ENCODE measurements around the gene ACAN. TPM values are rescaled to one million over a fixed set of nuclear protein-coding genes. Genes with fewer than 3 reads are reported as not detected.

The ACAN gene
- total and polyA plus RNA-seq, 2 of the 8 experiments (the other 6 are each of a cell fraction or from before 2014, with no cell fraction given) = 0.71 to 0.73 TPM

- H3K4me3 ChIP-seq (ENCODE audit: extremely low read depth in 1 of 4, insufficient read depth in 2 of 4, low read depth in 3 of 4, low read length in 4 of 4) = no peak overlapping the region
- no peak overlapping the region for H2BK12ac ChIP-seq (ENCODE audit: low read depth, low read length)
- peaks cover 0 to 2% (median 1%) of the 10 kb centered on the region in 4 experiments; a peak in 4 of 7 replicates for H3K4me1 ChIP-seq (replicated peaks in 1 of 4; ENCODE audit: control insufficient read depth in 3 of 4, insufficient read depth in 4 of 4, low read length in 3 of 4)
- no peak overlapping the region for H4K91ac ChIP-seq (replicated peaks; ENCODE audit: insufficient read length, low read length)
- H2BK5ac ChIP-seq (ENCODE audit: low read depth, low read length) = no peak overlapping the region
- no peak overlapping the region for H3K4me2 ChIP-seq (ENCODE audit: insufficient read depth in 1 of 2, low read depth in 2 of 2, low read length in 2 of 2)
- no peak overlapping the region for H2AK5ac ChIP-seq (ENCODE audit: low read depth, low read length)
- H3K18ac ChIP-seq (ENCODE audit: extremely low read depth, low read length) = no peak overlapping the region
- H3K79me2 ChIP-seq (ENCODE audit: control insufficient read depth in 1 of 2, insufficient read depth in 2 of 2, low read length in 2 of 2) = no peaks in the 10 kb centered on the region
- H4K8ac ChIP-seq (ENCODE audit: extremely low read depth, insufficient read depth, low read length) = no peak overlapping the region
- H4K20me1 ChIP-seq (replicated peaks in 1 of 2; ENCODE audit: control insufficient read depth in 1 of 2, insufficient read depth in 2 of 2, low read length in 2 of 2) = no peaks in the 10 kb centered on the region
- H3K27ac ChIP-seq (ENCODE audit: low read depth, low read length) = no peak overlapping the region
- no peak for TF ChIP-seq SP2 (IDR thresholded peaks at IDR 0.05; ENCODE audit: low read length)
- no peak for TF ChIP-seq KDM1A (IDR thresholded peaks at IDR 0.05; ENCODE audit: borderline replicate concordance, low read length)
- no peak for TF ChIP-seq EZH2 (IDR thresholded peaks at IDR 0.05; ENCODE audit: low read depth, low read length, severe bottlenecking)
- TF ChIP-seq RFX5 (IDR thresholded peaks at IDR 0.05; ENCODE audit: borderline replicate concordance, low read depth, low read length) = no peak
- TF ChIP-seq JUND (IDR thresholded peaks at IDR 0.05; ENCODE audit: low read length) = no peak
- no peak for TF ChIP-seq TCF12 (IDR thresholded peaks at IDR 0.05; ENCODE audit: low read depth, low read length)
- TF ChIP-seq SUZ12 (IDR thresholded peaks at IDR 0.05; ENCODE audit: low read length) = no peak
- no peak for TF ChIP-seq CHD1 (IDR thresholded peaks at IDR 0.05; ENCODE audit: low read depth, low read length)
- TF ChIP-seq EP300 (IDR thresholded peaks at IDR 0.05; ENCODE audit: borderline replicate concordance in 1 of 2, low read depth in 2 of 2, low read length in 2 of 2) = no peak
- TF ChIP-seq, protein P1, sequence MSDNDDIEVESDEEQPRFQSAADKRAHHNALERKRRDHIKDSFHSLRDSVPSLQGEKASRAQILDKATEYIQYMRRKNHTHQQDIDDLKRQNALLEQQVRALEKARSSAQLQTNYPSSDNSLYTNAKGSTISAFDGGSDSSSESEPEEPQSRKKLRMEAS (IDR thresholded peaks at IDR 0.05) = no peak
- no peak for TF ChIP-seq EGR1 (IDR thresholded peaks at IDR 0.05; ENCODE audit: borderline replicate concordance, low read depth, low read length)
- DNase-seq (ENCODE audit: low read depth in 1 of 2, low spot score in 2 of 2) = no peak
- POLR2A ChIA-PET (ENCODE audit: partially characterized antibody) = interaction anchor here (1.0 kb wide), 1 partner anchor 9 kb away, joined by 3 read pairs; no protein-coding TSS in a partner anchor
- H2AFZ ChIP-seq (ENCODE audit: low read length) = no peak overlapping the region
- no peak overlapping the region for H3K14ac ChIP-seq (ENCODE audit: insufficient read length)
- no peak overlapping the region for H2BK120ac ChIP-seq (replicated peaks; ENCODE audit: low read depth, low read length)
- no peak overlapping the region for H3K4ac ChIP-seq (replicated peaks; ENCODE audit: insufficient read length, low read depth, low read length)
- WGBS, 2 experiments (ENCODE audit: extremely low coverage in 1 of 2, insufficient coverage in 1 of 2, insufficient read length in 1 of 2, insufficient replicate concordance in 2 of 2, low coverage in 1 of 2, low lambda C conversion rate in 2 of 2, missing lambda C conversion rate in 1 of 2) = 87% methylated on average over 6 of the region's 6 CpGs; no CpG with 5 or more reads in 1 of the 2 experiments
- H3K27me3 ChIP-seq (replicated peaks in 1 of 4; ENCODE audit: control insufficient read depth in 3 of 4, extremely low read depth in 1 of 4, insufficient read depth in 3 of 4, low read length in 3 of 4) = peaks cover 0 to 8% (median 5%) of the 10 kb centered on the region in 4 experiments; a peak in 4 of 7 replicates
- FAIRE-seq = no peak
- no peaks in the 10 kb centered on the region for H3K36me3 ChIP-seq (ENCODE audit: control insufficient read depth in 2 of 4, insufficient read depth in 4 of 4, low read length in 3 of 4)
- H3K79me1 ChIP-seq (ENCODE audit: low read depth, low read length) = no peaks in the 10 kb centered on the region
- no peak overlapping the region for H3K56ac ChIP-seq (replicated peaks; ENCODE audit: insufficient read length, low read depth, low read length)
- no peak overlapping the region for H3K9ac ChIP-seq (replicated peaks in 1 of 4; ENCODE audit: extremely low read depth in 1 of 4, low read depth in 3 of 4, low read length in 3 of 4)
- no peak overlapping the region for H3K23ac ChIP-seq (ENCODE audit: insufficient read length)
- H3K9me3 ChIP-seq (ENCODE audit: insufficient read depth in 2 of 2, low read depth in 1 of 2, low read length in 1 of 2) = no peaks in the 10 kb centered on the region
- no peak overlapping the region for H2BK20ac ChIP-seq (ENCODE audit: low read length)
- no peaks in the 10 kb centered on the region for H3K23me2 ChIP-seq (ENCODE audit: low read depth, low read length)
- H2BK15ac ChIP-seq (ENCODE audit: low read length) = no peak overlapping the region
- CTCF ChIA-PET (ENCODE audit: partially characterized antibody) = no interaction called here
- H4K5ac ChIP-seq (ENCODE audit: insufficient read length, low read depth, low read length) = no peak overlapping the region
Measured at GRCh38 chr15:88810446-88810845, 7.2 kb downstream of the ACAN start.
